HepG2 (cell line): Measurements from ENCODE around the gene CTDNEP1. TPM values are rescaled to one million over a fixed set of nuclear protein-coding genes. Genes with fewer than 3 reads are reported as not detected.

Source experiments
- CREB1 ChIP-seq, 2 experiments: fragments of 450-650 bp in 1 of 2; IDR thresholded peaks; 2 replicates each; pipeline ENCODE4 v1.6.1; 2016 to 2017; ENCODE audit warnings: control low read depth in 1 of 2, mild to moderate bottlenecking in 1 of 2, missing compliant biosample characterization in 1 of 2, missing genetic modification characterization in 1 of 2
- ETV6 ChIP-seq: sonication (generic); formaldehyde crosslinking; conservative IDR thresholded peaks from 2 replicates; pipeline ENCODE4 v1.4.0; 2020; ENCODE audit warnings: missing genetic modification reagents
- FOSL1 ChIP-seq: sonication (generic); formaldehyde crosslinking; IDR thresholded peaks from 2 replicates; pipeline ENCODE4 v1.9.0; 2021; ENCODE audit warnings: missing genetic modification reagents, borderline replicate concordance
- HOXA3 ChIP-seq: sonication (generic); formaldehyde crosslinking; IDR thresholded peaks from 2 replicates; pipeline ENCODE4 v1.5.0; 2020; ENCODE audit warnings: missing genetic modification reagents
- KDM5A ChIP-seq: fragments of 200-600 bp; sonication (generic); IDR thresholded peaks from 2 replicates; pipeline ENCODE4 v1.7.0; 2018; ENCODE audit warnings: antibody characterized with exemption, mild to moderate bottlenecking, low read length, borderline replicate concordance
- NFIC ChIP-seq: IDR thresholded peaks from 2 replicates; pipeline ENCODE4 v1.6.1; 2012; ENCODE audit warnings: mild to moderate bottlenecking, low read length, inconsistent platforms
- PTBP1 ChIP-seq: fragments of 200-400 bp; formaldehyde crosslinking; IDR thresholded peaks from 2 replicates; pipeline ENCODE4 v1.6.1; 2018; ENCODE audit warnings: low read length, low read depth; ENCODE audit not compliant: poor library complexity, severe bottlenecking
- RFX5 ChIP-seq: IDR thresholded peaks from 2 replicates; pipeline ENCODE4 v1.6.1; 2011; ENCODE audit warnings: low read depth, low read length, improper control_type of control experiment
- RFXAP ChIP-seq: sonication (generic); formaldehyde crosslinking; IDR thresholded peaks from 2 replicates; pipeline ENCODE4 v1.4.0; 2020; ENCODE audit warnings: missing genetic modification reagents, borderline replicate concordance
- SP5 ChIP-seq: IDR thresholded peaks from 2 replicates; pipeline ENCODE4 v1.6.1; 2016; ENCODE audit warnings: low read depth, borderline replicate concordance
- SUZ12 ChIP-seq: fragments of 150-350 bp; IDR thresholded peaks from 2 replicates; pipeline ENCODE4 v1.6.1; 2014; ENCODE audit warnings: low read depth, low read length
- ZBTB21 ChIP-seq: sonication (generic); formaldehyde crosslinking; IDR thresholded peaks from 2 replicates; pipeline ENCODE4 v1.4.0; 2020; ENCODE audit warnings: missing genetic modification reagents
- ZNF766 ChIP-seq: sonication (generic); formaldehyde crosslinking; IDR thresholded peaks from 2 replicates; pipeline ENCODE4 v1.5.0; 2020; ENCODE audit warnings: missing genetic modification reagents, borderline replicate concordance
- ZSCAN12 ChIP-seq: sonication (generic); formaldehyde crosslinking; IDR thresholded peaks from 2 replicates; pipeline ENCODE4 v1.9.0; 2021; ENCODE audit warnings: mild to moderate bottlenecking, missing genetic modification reagents
- polyA plus RNA-seq, 8 experiments: library from polyadenylated mRNA; depleted of rRNA in 3 of 8; stranded (reverse) in 7 of 8; unstranded in 1 of 8; fragments of >200 nt; fragmentation: Illumina TruSeq in 4 of 8; extraction: Trizol in 4 of 8; gene quantifications; 2 replicates each; pipeline versions ENCODE4 v1.2.1 to v1.2.3, GENCODE V29; 2011 to 2016; ENCODE audit warnings: low read depth in 4 of 8, missing spikeins in 1 of 8, mixed read lengths in 1 of 8; ENCODE audit not compliant: insufficient read depth in 1 of 8
- total RNA-seq, 5 experiments: library from RNA; depleted of rRNA; stranded (reverse); fragments of >200 nt; fragmentation: Illumina TruSeq; extraction: Trizol; gene quantifications; 2 replicates each; pipeline ENCODE4 v1.2.3, GENCODE V29; 2016; ENCODE audit warnings: low read depth in 1 of 5
- TF ChIP-seq, protein P1 (sequence below): sonication (generic); formaldehyde crosslinking; conservative IDR thresholded peaks from 2 replicates; pipeline ENCODE4 v1.4.0; 2020; ENCODE audit warnings: mild to moderate bottlenecking, missing genetic modification reagents, moderate library complexity
- TF ChIP-seq, protein P2 (sequence below): sonication (generic); formaldehyde crosslinking; conservative IDR thresholded peaks from 2 replicates; pipeline ENCODE4 v1.8.0; 2022; ENCODE audit warnings: missing genetic modification reagents
- TF ChIP-seq, protein P3 (sequence below): sonication (generic); formaldehyde crosslinking; IDR thresholded peaks from 2 replicates; pipeline ENCODE4 v1.8.0; 2022; ENCODE audit warnings: missing genetic modification reagents, low read depth, mild to moderate bottlenecking, borderline replicate concordance
- TF ChIP-seq, protein P4 (sequence below): IDR thresholded peaks from 2 replicates; pipeline ENCODE4 v1.6.1; 2016; ENCODE audit warnings: mild to moderate bottlenecking
- TF ChIP-seq, protein P5 (sequence below): sonication (generic); formaldehyde crosslinking; IDR thresholded peaks from 2 replicates; pipeline ENCODE4 v1.4.0; 2020; ENCODE audit warnings: missing genetic modification reagents

Gene CTDNEP1
- total and polyA plus RNA-seq, 2 of the 13 experiments (the other 11 are each of a cell fraction or from before 2014, with no cell fraction given): 19.8 to 118 TPM

DNA sequence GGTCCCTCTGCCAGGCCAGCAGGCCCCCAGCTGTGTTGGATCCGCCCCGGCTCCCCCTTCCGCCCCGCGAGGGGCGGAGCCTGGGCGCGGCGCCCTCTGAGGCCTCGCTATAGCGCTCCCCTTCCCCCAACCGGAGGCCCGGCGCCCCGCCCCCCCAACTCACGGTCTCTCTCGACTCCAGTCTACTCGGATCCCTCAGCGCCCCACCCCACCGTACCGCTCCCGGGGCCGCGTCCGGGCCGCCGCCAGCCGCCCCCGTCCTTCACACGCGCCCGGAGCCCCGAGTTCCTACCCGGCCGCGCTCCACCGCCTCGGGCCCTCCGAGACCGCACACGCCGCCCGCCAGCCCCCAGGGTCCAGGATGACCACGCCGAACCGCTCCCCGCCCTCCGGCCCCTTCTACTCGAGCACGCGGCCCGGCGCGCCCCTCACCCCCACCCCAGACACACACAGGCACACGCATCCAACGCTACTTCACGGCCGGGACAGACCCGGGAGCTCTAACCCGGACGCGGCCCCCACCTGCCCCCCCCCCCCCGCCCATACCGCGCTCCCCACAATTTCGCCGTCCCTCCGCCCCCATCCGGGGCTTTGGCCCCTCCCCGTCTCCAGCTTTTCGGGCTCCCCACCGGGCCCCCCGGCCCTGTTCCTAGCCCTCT lies 13.6 kb downstream of the CTDNEP1 start (continued):
- TF ChIP-seq KDM5A (no peak), NFIC (no peak), ZBTB21 (CRISPR knock-in tag) (no peak), SUZ12 (no peak), HOXA3 (CRISPR knock-in tag) (peak; percentile 54), SP5 (CRISPR knock-in tag) (peak; percentile 64; the same call in 1 of the 2 replicates), PTBP1 (no peak), ZNF766 (CRISPR knock-in tag) (no peak), CREB1 (IDR thresholded peaks at IDR 0.05) (no peak), CREB1 (CRISPR knock-in tag; IDR thresholded peaks at IDR 0.05) (no peak), ETV6 (CRISPR knock-in tag) (no peak), ZSCAN12 (CRISPR knock-in tag) (no peak), RFX5 (no peak), RFXAP (peak; percentile 23; the same call in 1 of the 2 replicates), FOSL1 (CRISPR knock-in tag) (no peak)
- TF ChIP-seq, protein P1, sequence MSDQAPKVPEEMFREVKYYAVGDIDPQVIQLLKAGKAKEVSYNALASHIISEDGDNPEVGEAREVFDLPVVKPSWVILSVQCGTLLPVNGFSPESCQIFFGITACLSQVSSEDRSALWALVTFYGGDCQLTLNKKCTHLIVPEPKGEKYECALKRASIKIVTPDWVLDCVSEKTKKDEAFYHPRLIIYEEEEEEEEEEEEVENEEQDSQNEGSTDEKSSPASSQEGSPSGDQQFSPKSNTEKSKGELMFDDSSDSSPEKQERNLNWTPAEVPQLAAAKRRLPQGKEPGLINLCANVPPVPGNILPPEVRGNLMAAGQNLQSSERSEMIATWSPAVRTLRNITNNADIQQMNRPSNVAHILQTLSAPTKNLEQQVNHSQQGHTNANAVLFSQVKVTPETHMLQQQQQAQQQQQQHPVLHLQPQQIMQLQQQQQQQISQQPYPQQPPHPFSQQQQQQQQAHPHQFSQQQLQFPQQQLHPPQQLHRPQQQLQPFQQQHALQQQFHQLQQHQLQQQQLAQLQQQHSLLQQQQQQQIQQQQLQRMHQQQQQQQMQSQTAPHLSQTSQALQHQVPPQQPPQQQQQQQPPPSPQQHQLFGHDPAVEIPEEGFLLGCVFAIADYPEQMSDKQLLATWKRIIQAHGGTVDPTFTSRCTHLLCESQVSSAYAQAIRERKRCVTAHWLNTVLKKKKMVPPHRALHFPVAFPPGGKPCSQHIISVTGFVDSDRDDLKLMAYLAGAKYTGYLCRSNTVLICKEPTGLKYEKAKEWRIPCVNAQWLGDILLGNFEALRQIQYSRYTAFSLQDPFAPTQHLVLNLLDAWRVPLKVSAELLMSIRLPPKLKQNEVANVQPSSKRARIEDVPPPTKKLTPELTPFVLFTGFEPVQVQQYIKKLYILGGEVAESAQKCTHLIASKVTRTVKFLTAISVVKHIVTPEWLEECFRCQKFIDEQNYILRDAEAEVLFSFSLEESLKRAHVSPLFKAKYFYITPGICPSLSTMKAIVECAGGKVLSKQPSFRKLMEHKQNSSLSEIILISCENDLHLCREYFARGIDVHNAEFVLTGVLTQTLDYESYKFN: no peak
- TF ChIP-seq, protein P2, sequence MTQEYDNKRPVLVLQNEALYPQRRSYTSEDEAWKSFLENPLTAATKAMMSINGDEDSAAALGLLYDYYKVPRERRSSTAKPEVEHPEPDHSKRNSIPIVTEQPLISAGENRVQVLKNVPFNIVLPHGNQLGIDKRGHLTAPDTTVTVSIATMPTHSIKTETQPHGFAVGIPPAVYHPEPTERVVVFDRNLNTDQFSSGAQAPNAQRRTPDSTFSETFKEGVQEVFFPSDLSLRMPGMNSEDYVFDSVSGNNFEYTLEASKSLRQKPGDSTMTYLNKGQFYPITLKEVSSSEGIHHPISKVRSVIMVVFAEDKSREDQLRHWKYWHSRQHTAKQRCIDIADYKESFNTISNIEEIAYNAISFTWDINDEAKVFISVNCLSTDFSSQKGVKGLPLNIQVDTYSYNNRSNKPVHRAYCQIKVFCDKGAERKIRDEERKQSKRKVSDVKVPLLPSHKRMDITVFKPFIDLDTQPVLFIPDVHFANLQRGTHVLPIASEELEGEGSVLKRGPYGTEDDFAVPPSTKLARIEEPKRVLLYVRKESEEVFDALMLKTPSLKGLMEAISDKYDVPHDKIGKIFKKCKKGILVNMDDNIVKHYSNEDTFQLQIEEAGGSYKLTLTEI: no peak
- TF ChIP-seq, protein P3, sequence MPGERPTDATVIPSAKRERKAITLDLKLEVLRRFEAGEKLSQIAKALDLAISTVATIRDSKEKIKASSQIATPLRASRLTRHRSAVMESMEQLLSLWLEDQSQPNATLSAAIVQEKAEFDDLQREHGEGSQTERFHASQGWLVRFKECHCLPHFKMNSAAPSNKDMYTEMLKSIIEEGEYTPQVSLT (CRISPR knock-in tag): no peak
- TF ChIP-seq, protein P4, sequence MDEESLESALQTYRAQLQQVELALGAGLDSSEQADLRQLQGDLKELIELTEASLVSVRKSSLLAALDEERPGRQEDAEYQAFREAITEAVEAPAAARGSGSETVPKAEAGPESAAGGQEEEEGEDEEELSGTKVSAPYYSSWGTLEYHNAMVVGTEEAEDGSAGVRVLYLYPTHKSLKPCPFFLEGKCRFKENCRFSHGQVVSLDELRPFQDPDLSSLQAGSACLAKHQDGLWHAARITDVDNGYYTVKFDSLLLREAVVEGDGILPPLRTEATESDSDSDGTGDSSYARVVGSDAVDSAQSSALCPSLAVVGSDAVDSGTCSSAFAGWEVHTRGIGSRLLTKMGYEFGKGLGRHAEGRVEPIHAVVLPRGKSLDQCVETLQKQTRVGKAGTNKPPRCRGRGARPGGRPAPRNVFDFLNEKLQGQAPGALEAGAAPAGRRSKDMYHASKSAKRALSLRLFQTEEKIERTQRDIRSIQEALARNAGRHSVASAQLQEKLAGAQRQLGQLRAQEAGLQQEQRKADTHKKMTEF (CRISPR knock-in tag): peak; percentile 36; the same call in 1 of the 2 replicates
- TF ChIP-seq, protein P5, sequence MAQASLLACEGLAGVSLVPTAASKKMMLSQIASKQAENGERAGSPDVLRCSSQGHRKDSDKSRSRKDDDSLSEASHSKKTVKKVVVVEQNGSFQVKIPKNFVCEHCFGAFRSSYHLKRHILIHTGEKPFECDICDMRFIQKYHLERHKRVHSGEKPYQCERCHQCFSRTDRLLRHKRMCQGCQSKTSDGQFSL (CRISPR knock-in tag): peak; percentile 69; the same call in 1 of the 2 replicates
